ENCODE data around the gene RPL13. TPM values are rescaled to one million over a fixed set of nuclear protein-coding genes. Genes with fewer than 3 reads are reported as not detected.
A peak's percentile ranks its signal among the peaks of the same experiment; 100 is the strongest.

The RPL13 gene
- total and polyA plus RNA-seq, 2 of the 13 experiments (the other 11 are each of a cell fraction or from before 2014, with no cell fraction given), result 2,988 to 4,411 TPM

DNA sequence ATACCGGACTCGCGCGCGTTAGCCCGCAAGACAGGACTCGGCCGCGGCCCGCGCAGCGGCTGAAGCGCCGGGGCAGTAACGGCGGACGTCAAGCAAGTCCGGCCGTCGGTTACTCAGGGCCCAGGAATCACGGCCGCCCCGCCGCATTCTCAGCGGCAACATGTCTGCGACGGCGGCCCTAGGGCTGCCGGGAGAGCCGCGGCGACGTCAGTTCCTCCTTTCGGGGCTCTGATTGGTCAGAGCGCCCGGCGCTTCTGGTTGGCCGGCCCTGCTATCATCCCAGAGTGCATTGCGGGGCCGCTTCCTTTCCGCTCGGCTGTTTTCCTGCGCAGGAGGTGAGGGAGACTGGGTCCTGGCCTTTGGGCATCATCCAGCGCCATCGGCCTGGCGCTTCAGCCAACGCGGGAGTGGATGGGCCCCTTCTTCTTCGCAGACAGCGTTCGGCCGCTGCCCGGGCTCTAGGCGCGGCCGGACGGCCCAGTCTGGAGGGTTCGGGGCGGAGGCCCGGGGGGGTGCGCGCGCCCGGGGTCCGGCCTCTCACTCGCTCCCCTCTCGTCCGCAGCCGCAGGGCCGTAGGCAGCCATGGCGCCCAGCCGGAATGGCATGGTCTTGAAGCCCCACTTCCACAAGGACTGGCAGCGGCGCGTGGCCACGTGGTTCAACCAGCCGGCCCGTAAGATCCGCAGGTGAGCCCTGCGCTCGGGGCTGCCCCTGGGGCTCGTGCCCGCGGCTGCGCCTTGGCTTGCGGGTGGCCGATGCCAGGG, at the start of gene RPL13 (continued):
- TF ChIP-seq KLF12 (CRISPR knock-in tag; IDR thresholded peaks at IDR 0.05; ENCODE audit: borderline replicate concordance) (no peak; the same call in 1 of the 2 replicates), ZBTB2 (CRISPR knock-in tag; IDR thresholded peaks at IDR 0.05; ENCODE audit: low read depth) (peak; percentile 84), ISL2 (CRISPR knock-in tag; IDR thresholded peaks at IDR 0.05) (peak; percentile 47; the same call in 1 of the 2 replicates), AKAP8 (CRISPR knock-in tag; IDR thresholded peaks at IDR 0.05) (peak; percentile 41; the same call in 1 of the 2 replicates), XRCC5 (optimal IDR thresholded peaks at IDR 0.05; ENCODE audit: low read length) (peak; percentile 46), SP5 (CRISPR knock-in tag; IDR thresholded peaks at IDR 0.05; ENCODE audit: borderline replicate concordance, low read depth) (no peak; the same call in 1 of the 2 replicates), FIP1L1 (IDR thresholded peaks at IDR 0.05; ENCODE audit: borderline replicate concordance, insufficient read depth, low read depth, low read length) (0 out of 2 replicates have a peak, but pooled peaks have one; percentile 69), SP140L (CRISPR knock-in tag; IDR thresholded peaks at IDR 0.05; ENCODE audit: borderline replicate concordance) (0 out of 2 replicates have a peak, but pooled peaks have one; percentile 46), HINFP (CRISPR knock-in tag; IDR thresholded peaks at IDR 0.05; ENCODE audit: low read depth) (peak; percentile 74; the same call in 1 of the 2 replicates), ZNF737 (CRISPR knock-in tag; IDR thresholded peaks at IDR 0.05; ENCODE audit: borderline replicate concordance) (no peak; the same call in 1 of the 2 replicates), ZNF672 (CRISPR knock-in tag; IDR thresholded peaks at IDR 0.05) (no peak), ZNF749 (CRISPR knock-in tag; IDR thresholded peaks at IDR 0.05; ENCODE audit: borderline replicate concordance) (peak; percentile 72; the same call in 1 of the 2 replicates), ZMYM2 (CRISPR knock-in tag; IDR thresholded peaks at IDR 0.05) (no peak), ZNF367 (CRISPR knock-in tag; IDR thresholded peaks at IDR 0.05; ENCODE audit: borderline replicate concordance) (peak; percentile 91), SMAD3 (CRISPR knock-in tag; IDR thresholded peaks at IDR 0.05) (peak; percentile 85; the same call in 1 of the 2 replicates), DNMT3B (CRISPR knock-in tag; conservative IDR thresholded peaks at IDR 0.05) (no peak), ZBTB8A (CRISPR knock-in tag; IDR thresholded peaks at IDR 0.05; ENCODE audit: borderline replicate concordance, low read depth) (no peak; the same call in 1 of the 2 replicates), ZMAT5 (CRISPR knock-in tag; IDR thresholded peaks at IDR 0.05; ENCODE audit: borderline replicate concordance, low read depth) (no peak), NFKBIZ (CRISPR knock-in tag; IDR thresholded peaks at IDR 0.05) (peak; percentile 81), KLF13 (CRISPR knock-in tag; IDR thresholded peaks at IDR 0.05) (peak; percentile 85; the same call in 1 of the 2 replicates), RAD51 (IDR thresholded peaks at IDR 0.05; ENCODE audit: borderline replicate concordance) (no peak)
- TF ChIP-seq, protein P1, sequence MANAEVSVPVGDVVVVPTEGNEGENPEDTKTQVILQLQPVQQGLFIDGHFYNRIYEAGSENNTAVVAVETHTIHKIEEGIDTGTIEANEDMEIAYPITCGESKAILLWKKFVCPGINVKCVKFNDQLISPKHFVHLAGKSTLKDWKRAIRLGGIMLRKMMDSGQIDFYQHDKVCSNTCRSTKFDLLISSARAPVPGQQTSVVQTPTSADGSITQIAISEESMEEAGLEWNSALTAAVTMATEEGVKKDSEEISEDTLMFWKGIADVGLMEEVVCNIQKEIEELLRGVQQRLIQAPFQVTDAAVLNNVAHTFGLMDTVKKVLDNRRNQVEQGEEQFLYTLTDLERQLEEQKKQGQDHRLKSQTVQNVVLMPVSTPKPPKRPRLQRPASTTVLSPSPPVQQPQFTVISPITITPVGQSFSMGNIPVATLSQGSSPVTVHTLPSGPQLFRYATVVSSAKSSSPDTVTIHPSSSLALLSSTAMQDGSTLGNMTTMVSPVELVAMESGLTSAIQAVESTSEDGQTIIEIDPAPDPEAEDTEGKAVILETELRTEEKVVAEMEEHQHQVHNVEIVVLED (CRISPR knock-in tag; IDR thresholded peaks at IDR 0.05; ENCODE audit: borderline replicate concordance), result peak; percentile 90; the same call in 1 of the 2 replicates
- TF ChIP-seq, protein P2, sequence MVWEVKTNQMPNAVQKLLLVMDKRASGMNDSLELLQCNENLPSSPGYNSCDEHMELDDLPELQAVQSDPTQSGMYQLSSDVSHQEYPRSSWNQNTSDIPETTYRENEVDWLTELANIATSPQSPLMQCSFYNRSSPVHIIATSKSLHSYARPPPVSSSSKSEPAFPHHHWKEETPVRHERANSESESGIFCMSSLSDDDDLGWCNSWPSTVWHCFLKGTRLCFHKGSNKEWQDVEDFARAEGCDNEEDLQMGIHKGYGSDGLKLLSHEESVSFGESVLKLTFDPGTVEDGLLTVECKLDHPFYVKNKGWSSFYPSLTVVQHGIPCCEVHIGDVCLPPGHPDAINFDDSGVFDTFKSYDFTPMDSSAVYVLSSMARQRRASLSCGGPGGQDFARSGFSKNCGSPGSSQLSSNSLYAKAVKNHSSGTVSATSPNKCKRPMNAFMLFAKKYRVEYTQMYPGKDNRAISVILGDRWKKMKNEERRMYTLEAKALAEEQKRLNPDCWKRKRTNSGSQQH (CRISPR knock-in tag; IDR thresholded peaks at IDR 0.05; ENCODE audit: low read depth), result peak; percentile 20; the same call in 1 of the 2 replicates
